ENCODE data around the gene CCDC13.

DNA sequence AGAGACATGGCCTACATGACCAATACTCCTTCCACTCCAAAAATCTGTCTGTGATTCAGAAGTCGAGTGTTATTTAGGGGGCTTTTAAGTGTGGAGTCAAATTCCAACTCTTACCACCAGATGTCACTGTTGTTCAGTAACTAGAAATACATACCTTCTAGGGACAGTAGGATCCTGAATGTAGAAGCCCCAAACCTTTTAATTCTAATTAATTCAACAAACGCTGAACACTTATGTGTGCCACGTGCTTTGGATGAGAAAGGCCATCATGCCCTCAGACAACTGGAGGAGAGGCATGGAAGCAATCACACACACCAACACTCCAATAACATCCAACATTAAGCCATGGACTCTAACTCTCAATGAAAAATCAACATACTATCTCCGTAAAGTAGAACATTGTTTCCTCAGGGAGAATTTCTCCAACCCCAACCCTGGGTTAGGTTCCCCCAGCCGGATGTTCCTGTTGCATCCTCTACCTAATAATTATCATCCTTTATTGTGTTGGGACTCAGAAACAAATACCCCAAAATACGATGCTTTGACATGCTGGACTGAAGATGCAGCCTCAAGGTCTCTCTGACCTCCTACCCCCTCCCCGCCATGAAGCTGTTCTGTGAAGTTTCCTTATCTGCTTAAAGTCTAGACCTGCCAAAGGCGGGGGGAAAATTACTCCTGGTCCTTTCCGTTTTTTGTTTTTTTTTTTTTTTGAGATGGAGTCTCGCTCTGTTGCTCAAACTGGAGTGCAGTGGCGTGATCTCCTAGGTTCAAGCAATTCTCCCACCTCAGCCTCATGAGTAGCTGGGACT is 8.0 kb upstream of the CCDC13 start:
- TF ChIP-seq, protein P1, sequence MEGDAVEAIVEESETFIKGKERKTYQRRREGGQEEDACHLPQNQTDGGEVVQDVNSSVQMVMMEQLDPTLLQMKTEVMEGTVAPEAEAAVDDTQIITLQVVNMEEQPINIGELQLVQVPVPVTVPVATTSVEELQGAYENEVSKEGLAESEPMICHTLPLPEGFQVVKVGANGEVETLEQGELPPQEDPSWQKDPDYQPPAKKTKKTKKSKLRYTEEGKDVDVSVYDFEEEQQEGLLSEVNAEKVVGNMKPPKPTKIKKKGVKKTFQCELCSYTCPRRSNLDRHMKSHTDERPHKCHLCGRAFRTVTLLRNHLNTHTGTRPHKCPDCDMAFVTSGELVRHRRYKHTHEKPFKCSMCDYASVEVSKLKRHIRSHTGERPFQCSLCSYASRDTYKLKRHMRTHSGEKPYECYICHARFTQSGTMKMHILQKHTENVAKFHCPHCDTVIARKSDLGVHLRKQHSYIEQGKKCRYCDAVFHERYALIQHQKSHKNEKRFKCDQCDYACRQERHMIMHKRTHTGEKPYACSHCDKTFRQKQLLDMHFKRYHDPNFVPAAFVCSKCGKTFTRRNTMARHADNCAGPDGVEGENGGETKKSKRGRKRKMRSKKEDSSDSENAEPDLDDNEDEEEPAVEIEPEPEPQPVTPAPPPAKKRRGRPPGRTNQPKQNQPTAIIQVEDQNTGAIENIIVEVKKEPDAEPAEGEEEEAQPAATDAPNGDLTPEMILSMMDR (IDR thresholded peaks at IDR 0.05): peak; percentile 78 to 88 (median 87)
- no peak for TF ChIP-seq POLR2AphosphoS5 (IDR thresholded peaks at IDR 0.05)
- TF ChIP-seq POLR2A (IDR thresholded peaks at IDR 0.05): no peak
